Activated T-cell treated with anti-CD3 and anti-CD28 coated beads, Interleukin-2, amount 50 U/mL, for 24 hours (primary cell): ENCODE results near the gene MCM9.
"Not testable (repeated sequence)": the region's sequence is repeated elsewhere in the genome, so short reads cannot be mapped to it uniquely, and the experiment has no call there.

Experiments used
- DNase-seq: peaks from one replicate; pipeline ENCODE4 v3.0.0-alpha.2; 2020
- H3K27ac Mint-ChIP-seq: 2 replicates; pipeline ENCODE4 v1.8.0; 2020; ENCODE audit warnings: mild to moderate bottlenecking, mixed read lengths
- H3K27me3 Mint-ChIP-seq: 2 replicates; pipeline ENCODE4 v1.8.0; 2020; ENCODE audit warnings: mixed read lengths
- H3K36me3 Mint-ChIP-seq: 2 replicates; pipeline ENCODE4 v1.8.0; 2020; ENCODE audit warnings: low read depth, mixed read lengths
- H3K4me1 Mint-ChIP-seq: 2 replicates; pipeline ENCODE4 v1.8.0; 2020; ENCODE audit warnings: low read depth, mixed read lengths
- H3K4me3 Mint-ChIP-seq: 2 replicates; pipeline ENCODE4 v1.8.0; 2020; ENCODE audit warnings: mild to moderate bottlenecking, moderate library complexity, mixed read lengths
- H3K9me3 Mint-ChIP-seq: 2 replicates; pipeline ENCODE4 v1.8.0; 2020; ENCODE audit warnings: mixed read lengths

The MCM9 gene

DNA sequence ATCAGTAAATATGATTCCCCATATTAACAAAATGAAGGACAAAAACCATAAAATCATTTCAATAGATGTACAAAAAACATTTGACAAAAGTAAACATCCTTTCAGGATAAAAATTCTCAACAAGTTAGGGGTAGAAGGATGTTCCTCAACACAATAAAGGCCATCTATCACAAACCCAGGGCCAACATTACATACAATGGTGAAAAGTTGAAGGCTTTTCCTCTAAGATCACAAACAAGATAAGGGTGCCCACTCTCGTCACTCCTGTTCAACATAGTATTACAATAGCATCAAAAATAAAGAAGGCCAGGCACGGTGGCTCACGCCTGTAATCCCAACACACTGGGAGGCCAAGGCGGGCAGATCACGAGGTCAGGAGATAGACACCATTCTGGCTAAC is 63.6 kb downstream of the MCM9 start:
- Mint-ChIP-seq H3K36me3 (peaks cover 38% of the 10 kb centered on the region), H3K4me3 (no peak overlapping the region), H3K9me3 (peaks cover 16% of the 10 kb centered on the region), H3K27ac (peak overlapping the region; percentile 49), H3K27me3 (no peaks in the 10 kb centered on the region), H3K4me1 (peaks cover 43% of the 10 kb centered on the region)
- no peak for DNase-seq

DNA sequence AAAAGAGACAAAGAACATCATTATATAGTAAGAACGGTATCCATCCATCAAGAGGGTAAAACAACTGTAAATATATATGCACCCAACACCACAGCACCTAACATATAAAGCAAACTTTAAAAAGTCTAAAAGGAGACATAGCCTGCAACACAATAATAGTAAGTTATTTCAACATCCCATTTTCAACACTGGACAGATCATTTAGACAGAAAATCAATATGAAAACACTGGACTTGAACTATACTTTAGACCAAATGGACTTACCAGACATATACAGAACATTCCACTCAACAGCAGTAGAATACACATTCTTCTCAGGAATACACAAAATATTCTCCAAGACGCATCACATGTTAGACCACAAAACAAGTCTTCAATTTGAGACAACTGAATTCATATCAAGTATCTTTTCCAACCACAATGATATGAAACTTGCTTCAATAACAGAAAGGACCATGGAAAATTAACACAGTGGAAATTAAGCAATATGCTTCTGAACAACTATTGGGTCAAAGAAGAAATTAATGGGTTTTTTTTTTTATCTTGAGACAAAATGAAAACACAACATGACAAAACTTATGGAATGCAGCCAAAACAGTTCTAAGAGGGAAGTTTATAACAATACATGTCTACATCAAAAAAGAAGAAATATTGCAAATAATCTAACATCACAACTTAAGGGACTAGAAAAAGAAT is 64.9 kb downstream of the MCM9 start:
- H3K27me3 Mint-ChIP-seq, result no peaks in the 10 kb centered on the region
- peaks cover 50% of the 10 kb centered on the region for H3K4me1 Mint-ChIP-seq
- DNase-seq, result no peak
- H3K4me3 Mint-ChIP-seq, result no peak overlapping the region
- peaks cover 23% of the 10 kb centered on the region for H3K9me3 Mint-ChIP-seq
- H3K27ac Mint-ChIP-seq, result peak overlapping the region; percentile 16
- H3K36me3 Mint-ChIP-seq, result peaks cover 39% of the 10 kb centered on the region

GRCh38 chr6:118869350-118869749 is 65.6 kb downstream of the MCM9 start:
- no peak for DNase-seq
- Mint-ChIP-seq H3K27me3 (no peaks in the 10 kb centered on the region), H3K27ac (no peak overlapping the region), H3K4me1 (peaks cover 55% of the 10 kb centered on the region), H3K9me3 (peaks cover 23% of the 10 kb centered on the region), H3K36me3 (peaks cover 39% of the 10 kb centered on the region), H3K4me3 (no peak overlapping the region)

- not testable (repeated sequence) for H3K4me3 Mint-ChIP-seq
- Mint-ChIP-seq H3K36me3 (peaks cover 39% of the 10 kb centered on the region), H3K4me1 (peaks cover 57% of the 10 kb centered on the region)
Measured at GRCh38 chr6:118868901-118869300, 66.1 kb downstream of the MCM9 start.

GRCh38 chr6:118867181-118867580 is 67.8 kb downstream of the MCM9 start:
- Mint-ChIP-seq H3K9me3 (peaks cover 23% of the 10 kb centered on the region), H3K36me3 (peaks cover 44% of the 10 kb centered on the region), H3K27ac (no peak overlapping the region), H3K4me1 (peaks cover 61% of the 10 kb centered on the region), H3K27me3 (no peaks in the 10 kb centered on the region), H3K4me3 (no peak overlapping the region)
- no peak for DNase-seq

More at GRCh38 chr6:118868901-118869300, 66.1 kb downstream of the MCM9 start:
- peaks cover 23% of the 10 kb centered on the region for H3K9me3 Mint-ChIP-seq
- DNase-seq, H3K27me3 Mint-ChIP-seq, H3K27ac Mint-ChIP-seq: not testable (repeated sequence)

DNA sequence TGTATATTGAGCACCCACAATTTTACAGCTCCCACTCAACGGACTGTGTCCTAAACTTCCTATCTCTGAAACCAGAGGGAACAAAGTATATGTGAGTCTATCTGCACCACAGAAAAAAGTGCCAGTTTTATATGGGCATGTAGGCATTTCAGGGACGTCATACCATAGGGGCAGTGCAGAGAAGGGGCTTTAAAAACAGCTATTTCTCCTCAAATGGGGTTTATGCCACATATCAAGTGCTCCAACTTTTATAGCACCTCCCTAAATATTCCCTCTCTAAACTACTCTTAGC is 69.9 kb downstream of the MCM9 start:
- Mint-ChIP-seq H3K27ac (no peak overlapping the region), H3K36me3 (peaks cover 44% of the 10 kb centered on the region), H3K4me1 (peaks cover 49% of the 10 kb centered on the region), H3K27me3 (no peaks in the 10 kb centered on the region), H3K9me3 (peaks cover 16% of the 10 kb centered on the region), H3K4me3 (no peak overlapping the region)
- DNase-seq, result no peak

- H3K9me3 Mint-ChIP-seq, result peaks cover 13% of the 10 kb centered on the region
- DNase-seq, result no peak
- H3K4me1 Mint-ChIP-seq, result peaks cover 49% of the 10 kb centered on the region
- no peaks in the 10 kb centered on the region for H3K27me3 Mint-ChIP-seq
- peaks cover 41% of the 10 kb centered on the region for H3K36me3 Mint-ChIP-seq
- H3K4me3 Mint-ChIP-seq, result peak overlapping the region; percentile 55
- H3K27ac Mint-ChIP-seq, result peak overlapping the region; percentile 75
Measured at GRCh38 chr6:118864341-118865099, 70.4 kb downstream of the MCM9 start.

DNA sequence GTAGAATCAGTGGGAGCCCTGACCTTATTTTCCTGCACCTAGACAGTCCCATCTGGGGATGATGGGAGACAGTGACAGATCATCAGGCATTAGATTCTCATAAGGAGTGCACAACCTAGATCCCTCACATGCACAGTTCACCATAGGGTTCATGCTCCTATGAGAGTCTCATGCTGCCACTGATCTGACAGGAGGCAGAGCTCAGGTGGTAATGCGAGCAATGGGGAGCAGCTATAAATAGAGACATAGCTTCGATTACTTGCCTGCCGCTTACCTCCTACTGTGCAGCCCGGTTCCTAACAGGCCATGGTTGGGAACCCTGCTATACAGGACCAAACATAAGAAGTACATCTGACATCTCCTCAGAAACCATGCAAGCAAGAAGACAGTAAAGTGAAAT is 72.5 kb downstream of the MCM9 start:
- Mint-ChIP-seq H3K27ac (no peak overlapping the region), H3K36me3 (peaks cover 35% of the 10 kb centered on the region), H3K27me3 (no peaks in the 10 kb centered on the region), H3K4me3 (no peak overlapping the region), H3K9me3 (peaks cover 11% of the 10 kb centered on the region), H3K4me1 (peaks cover 60% of the 10 kb centered on the region)
- DNase-seq, result no peak

GRCh38 chr6:118860880-118861279 is 74.1 kb downstream of the MCM9 start:
- Mint-ChIP-seq H3K4me3 (no peak overlapping the region), H3K27ac (no peak overlapping the region), H3K4me1 (peaks cover 55% of the 10 kb centered on the region), H3K27me3 (no peaks in the 10 kb centered on the region), H3K9me3 (peaks cover 2% of the 10 kb centered on the region), H3K36me3 (peaks cover 34% of the 10 kb centered on the region)
- DNase-seq, result no peak

DNA sequence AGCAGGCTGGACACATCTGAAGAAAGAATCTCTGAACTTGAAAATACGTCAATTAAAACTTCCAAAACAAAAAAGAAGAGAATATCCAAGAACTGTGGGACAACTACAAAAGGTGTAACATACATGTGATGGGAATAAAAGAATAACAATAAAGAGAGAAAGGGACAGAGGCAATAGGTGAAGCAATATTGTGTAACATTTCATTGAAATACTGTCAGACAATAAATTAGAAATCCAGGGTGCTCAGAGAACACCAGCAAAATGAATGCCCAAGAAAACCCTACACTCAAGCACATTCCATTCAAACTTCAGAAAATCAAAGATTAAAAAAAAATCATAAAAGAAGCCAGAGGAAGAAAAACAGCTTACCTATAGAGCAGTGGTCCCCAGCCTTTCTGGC is 74.6 kb downstream of the MCM9 start:
- no peak overlapping the region for H3K27ac Mint-ChIP-seq
- peaks cover 40% of the 10 kb centered on the region for H3K36me3 Mint-ChIP-seq
- H3K4me3 Mint-ChIP-seq, result no peak overlapping the region
- no peaks in the 10 kb centered on the region for H3K9me3 Mint-ChIP-seq
- DNase-seq, result no peak
- no peaks in the 10 kb centered on the region for H3K27me3 Mint-ChIP-seq
- H3K4me1 Mint-ChIP-seq, result peaks cover 52% of the 10 kb centered on the region

GRCh38 chr6:118859517-118860064 is 75.4 kb downstream of the MCM9 start:
- Mint-ChIP-seq H3K27me3 (no peaks in the 10 kb centered on the region), H3K36me3 (peaks cover 41% of the 10 kb centered on the region), H3K4me3 (no peak overlapping the region), H3K27ac (no peak overlapping the region), H3K4me1 (peaks cover 44% of the 10 kb centered on the region), H3K9me3 (no peaks in the 10 kb centered on the region)
- DNase-seq, result no peak

GRCh38 chr6:118856301-118856700 is 78.7 kb downstream of the MCM9 start:
- Mint-ChIP-seq H3K4me1 (peaks cover 23% of the 10 kb centered on the region), H3K36me3 (peaks cover 52% of the 10 kb centered on the region), H3K4me3 (no peak overlapping the region), H3K9me3 (no peaks in the 10 kb centered on the region), H3K27ac (no peak overlapping the region), H3K27me3 (no peaks in the 10 kb centered on the region)
- DNase-seq, result no peak

DNA sequence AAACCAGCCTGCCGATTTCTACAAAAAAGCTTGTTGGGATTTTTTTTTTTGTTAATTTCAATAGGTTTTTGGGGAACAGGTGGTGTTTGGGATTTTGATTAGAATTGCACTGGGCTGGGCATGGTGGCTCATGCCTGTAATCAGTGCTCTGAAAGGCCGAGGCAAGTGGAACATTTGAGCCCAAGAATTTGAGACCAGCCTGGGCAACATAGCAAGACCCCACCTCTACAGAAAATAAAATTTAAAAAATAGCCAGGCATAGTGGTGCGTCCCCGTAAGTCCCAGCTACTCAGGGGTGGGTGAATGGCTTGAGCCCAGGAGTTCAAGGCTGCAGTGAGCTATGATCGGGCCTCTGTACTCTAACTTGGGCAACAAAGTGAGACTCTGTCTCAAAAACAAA is 81.6 kb downstream of the MCM9 start:
- Mint-ChIP-seq H3K9me3 (no peaks in the 10 kb centered on the region), H3K4me1 (peaks cover 3% of the 10 kb centered on the region), H3K4me3 (no peak overlapping the region), H3K27me3 (no peaks in the 10 kb centered on the region), H3K36me3 (peaks cover 37% of the 10 kb centered on the region), H3K27ac (no peak overlapping the region)
- no peak for DNase-seq

DNA sequence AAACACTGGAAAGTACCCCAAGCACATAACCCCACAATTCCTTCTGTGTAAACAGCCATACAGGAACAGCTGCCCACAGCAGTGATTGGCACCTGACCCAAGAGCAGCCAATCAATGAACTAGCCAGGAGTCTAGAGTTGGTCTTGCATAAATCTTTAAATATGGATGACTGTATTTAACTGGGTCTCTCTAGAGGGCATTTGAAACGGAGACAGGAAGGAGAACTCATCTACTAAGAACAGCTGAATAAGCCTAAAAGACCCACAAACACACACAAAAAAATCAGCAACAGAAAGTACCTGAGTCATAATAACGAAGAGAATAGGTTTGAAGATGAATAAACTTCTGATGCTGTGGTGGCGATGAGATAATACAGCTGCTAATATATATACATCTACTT is 90.0 kb downstream of the MCM9 start:
- peak overlapping the region; percentile 87 for H3K27ac Mint-ChIP-seq
- no peaks in the 10 kb centered on the region for H3K27me3 Mint-ChIP-seq
- no peak for DNase-seq
- peaks cover 26% of the 10 kb centered on the region for H3K4me1 Mint-ChIP-seq
- H3K4me3 Mint-ChIP-seq, result peak overlapping the region; percentile 16
- no peaks in the 10 kb centered on the region for H3K9me3 Mint-ChIP-seq
- peaks cover 18% of the 10 kb centered on the region for H3K36me3 Mint-ChIP-seq

DNA sequence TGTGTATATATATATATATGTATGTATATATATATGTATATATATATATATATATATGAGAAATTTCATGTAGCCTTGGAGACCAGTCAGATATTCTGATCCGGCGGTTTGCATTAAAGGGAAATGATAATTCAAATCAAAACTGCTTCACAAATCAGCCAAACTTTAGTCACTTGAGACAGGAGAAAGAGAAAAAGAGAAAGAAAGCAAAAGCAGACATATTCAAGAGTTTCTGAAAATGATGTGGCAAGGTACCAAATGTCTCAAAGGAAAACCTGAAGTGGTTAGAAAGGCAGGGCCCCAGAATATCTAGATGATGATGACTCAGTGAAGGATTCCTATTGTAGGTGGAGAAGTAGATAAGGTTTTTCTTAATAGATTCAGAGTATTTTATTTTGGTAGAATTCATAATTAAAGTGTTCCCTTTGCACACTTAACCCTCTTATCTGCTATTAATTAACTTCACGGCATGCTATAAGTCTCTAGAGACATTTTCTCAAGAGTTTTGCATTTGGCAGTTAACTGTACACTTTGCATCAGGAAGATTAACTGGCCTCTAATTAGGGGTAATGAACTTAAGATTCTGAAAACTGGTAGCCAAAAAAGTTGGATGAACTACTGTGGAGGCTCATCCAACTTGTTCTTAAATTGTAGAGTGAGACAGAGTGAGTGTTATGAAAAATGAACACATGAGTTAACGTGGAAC is 91.1 kb downstream of the MCM9 start:
- Mint-ChIP-seq H3K36me3 (peaks cover 27% of the 10 kb centered on the region), H3K4me1 (peaks cover 26% of the 10 kb centered on the region), H3K27ac (peak overlapping the region; percentile 84), H3K9me3 (peaks cover 2% of the 10 kb centered on the region), H3K27me3 (no peaks in the 10 kb centered on the region), H3K4me3 (peak overlapping the region; percentile 48)
- no peak for DNase-seq
